Measurements from ENCODE around the gene SERTAD4. TPM values are rescaled to one million over a fixed set of nuclear protein-coding genes. Genes with fewer than 3 reads are reported as not detected.

Gene SERTAD4
- total RNA-seq, 4 donors from 2014 or later = 0.36 to 2.7 (median 1.5) TPM

DNA sequence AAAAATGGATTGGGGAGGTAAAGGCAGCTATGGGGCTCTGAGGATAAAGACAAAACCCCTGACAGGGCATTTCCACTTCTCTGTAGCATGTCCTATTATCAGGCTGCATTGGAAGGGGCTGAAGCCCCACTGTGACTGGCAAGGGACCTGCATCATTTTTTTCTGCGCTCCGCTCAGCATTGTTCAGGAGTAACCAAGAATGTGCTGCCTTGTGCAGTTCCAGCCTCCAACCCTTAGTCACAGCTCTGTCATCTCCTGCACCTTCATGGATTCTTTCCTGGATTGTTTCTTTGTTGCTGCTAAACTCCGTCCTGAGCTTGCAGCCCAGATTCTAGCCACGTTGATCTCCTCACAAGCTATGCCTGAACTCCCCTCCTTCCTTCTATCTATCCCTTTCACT lies 37.4 kb downstream of the SERTAD4 start:
- TF ChIP-seq, protein P1, sequence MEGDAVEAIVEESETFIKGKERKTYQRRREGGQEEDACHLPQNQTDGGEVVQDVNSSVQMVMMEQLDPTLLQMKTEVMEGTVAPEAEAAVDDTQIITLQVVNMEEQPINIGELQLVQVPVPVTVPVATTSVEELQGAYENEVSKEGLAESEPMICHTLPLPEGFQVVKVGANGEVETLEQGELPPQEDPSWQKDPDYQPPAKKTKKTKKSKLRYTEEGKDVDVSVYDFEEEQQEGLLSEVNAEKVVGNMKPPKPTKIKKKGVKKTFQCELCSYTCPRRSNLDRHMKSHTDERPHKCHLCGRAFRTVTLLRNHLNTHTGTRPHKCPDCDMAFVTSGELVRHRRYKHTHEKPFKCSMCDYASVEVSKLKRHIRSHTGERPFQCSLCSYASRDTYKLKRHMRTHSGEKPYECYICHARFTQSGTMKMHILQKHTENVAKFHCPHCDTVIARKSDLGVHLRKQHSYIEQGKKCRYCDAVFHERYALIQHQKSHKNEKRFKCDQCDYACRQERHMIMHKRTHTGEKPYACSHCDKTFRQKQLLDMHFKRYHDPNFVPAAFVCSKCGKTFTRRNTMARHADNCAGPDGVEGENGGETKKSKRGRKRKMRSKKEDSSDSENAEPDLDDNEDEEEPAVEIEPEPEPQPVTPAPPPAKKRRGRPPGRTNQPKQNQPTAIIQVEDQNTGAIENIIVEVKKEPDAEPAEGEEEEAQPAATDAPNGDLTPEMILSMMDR (IDR thresholded peaks at IDR 0.05) = no peak
- ATAC-seq (ENCODE audit: low FRiP score) (no peak), DNase-seq (ENCODE audit: low spot score) (no peak)

DNA sequence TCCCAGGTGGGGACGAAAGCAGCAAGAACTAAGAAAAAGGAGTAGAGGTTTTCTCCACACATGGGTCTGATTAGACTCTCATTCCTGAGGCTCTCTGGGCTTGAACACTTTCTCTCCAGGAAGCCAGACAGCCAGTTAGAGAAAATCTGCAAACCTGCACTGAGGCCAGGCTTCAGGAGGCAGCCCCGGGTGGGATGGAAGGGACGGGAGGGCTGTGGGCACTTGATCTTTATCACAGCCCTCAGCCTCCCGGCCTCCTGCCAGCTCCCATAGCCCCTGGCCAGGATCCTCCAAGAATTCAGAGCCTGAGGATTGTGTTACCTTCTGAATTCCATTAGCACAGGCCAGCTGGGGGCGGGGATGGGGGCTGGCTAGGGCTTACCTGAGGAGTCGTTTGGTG lies 40.1 kb downstream of the SERTAD4 start:
- TF ChIP-seq, protein P1 (IDR thresholded peaks at IDR 0.05) = no peak
- DNase-seq (ENCODE audit: low spot score) (no peak), ATAC-seq (ENCODE audit: low FRiP score) (no peak)

DNA sequence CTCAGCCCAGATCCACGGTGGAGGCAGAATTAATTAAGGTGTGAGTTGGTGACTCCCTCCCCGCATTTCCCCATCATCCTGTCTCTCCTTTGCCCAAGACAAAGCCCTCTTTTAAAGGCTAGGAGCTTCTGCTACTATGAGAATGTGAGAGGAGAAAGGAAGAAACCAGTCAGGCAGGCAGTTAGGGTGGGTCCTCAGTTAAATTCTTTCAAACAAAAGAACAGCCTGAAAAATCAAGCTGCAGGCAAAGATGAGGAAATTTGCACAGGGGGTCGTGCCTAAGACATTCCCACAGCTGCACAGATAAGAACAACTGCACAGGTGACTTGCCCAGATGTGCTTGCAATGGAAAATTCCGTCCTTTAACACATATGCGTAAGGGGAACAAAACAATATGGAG lies 47.6 kb downstream of the SERTAD4 start:
- TF ChIP-seq, protein P1 (IDR thresholded peaks at IDR 0.05) = no peak
- no peak for ATAC-seq (ENCODE audit: low FRiP score)

DNA sequence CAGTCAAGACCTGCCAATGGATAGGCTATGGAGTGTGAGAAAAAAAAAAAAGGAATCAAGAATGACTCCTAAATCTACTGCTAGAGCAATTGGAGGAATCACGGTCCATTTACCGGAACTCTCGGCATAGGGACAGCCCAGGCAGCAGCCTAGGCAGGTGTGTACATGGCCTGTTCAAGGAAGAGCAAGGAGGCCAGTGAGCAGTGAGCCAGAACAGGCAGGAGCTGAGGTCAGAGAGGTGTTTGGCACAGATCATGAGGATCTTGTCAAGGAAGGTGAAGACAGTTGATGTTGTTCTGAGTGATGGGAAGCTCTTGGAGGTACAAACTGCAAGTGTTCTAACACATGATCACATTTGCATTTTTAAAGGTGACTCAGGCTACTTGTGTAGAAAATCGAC lies 55.5 kb downstream of the SERTAD4 start:
- TF ChIP-seq, protein P1 (IDR thresholded peaks at IDR 0.05) = no peak
- ATAC-seq (ENCODE audit: low FRiP score) (no peak), DNase-seq (ENCODE audit: low spot score) (no peak)

More for the DNA sequence above, 47.6 kb downstream of the SERTAD4 start:
- DNase-seq (ENCODE audit: low spot score) = no peak

DNA sequence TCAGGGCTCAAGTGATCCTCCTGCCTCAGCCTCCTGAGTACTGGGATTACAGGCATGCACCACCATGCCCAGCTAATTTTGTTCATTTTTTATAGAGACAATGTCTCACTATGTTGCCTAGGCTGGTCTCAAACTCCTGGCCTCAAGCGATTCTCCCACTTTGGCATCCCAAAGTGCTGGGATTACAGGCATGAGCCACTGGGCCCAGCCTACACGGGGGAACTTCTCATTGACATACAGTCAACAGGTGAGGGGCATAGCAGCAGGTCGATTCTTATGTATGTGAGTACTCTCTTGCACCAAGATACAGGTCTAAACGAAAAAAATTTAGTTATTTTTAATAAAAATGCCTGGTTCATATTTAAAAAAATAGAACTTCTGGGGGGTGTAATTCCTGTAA lies 56.7 kb downstream of the SERTAD4 start:
- TF ChIP-seq, protein P1 (IDR thresholded peaks at IDR 0.05) = no peak
- DNase-seq (ENCODE audit: low spot score) (no peak), ATAC-seq (ENCODE audit: low FRiP score) (no peak)

DNA sequence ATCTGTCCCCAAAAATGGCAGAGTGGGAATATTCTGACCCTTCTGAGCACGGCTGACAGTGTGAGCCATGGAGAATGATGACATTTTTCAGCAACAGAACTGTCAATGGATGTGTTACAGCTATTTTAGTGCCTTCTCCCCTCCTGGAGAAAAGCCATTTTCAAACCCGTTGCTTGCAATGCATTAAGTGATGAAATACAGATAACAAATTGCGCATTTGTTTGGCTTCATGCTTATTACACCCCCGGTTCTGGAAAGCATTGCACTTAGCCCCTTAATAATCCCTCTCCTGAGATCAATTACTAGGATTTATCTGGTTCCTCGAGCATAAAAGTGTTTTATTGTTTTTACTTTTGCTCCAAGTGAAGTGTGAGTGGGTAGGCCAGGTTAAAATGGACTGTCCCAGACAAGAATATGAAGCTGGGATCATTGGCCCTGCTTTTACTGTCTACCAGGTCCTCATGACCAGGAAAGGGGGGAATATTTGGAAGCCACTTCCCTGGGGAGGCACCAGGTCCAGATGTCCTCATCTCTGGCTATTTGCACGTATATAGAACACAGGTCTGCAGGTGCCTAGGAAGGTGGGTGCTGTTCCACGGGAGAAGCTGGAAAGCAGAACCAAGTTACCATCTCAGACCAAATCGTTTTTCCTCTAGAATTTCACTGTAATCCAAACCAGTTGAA lies 58.6 kb downstream of the SERTAD4 start:
- ATAC-seq (ENCODE audit: low FRiP score) (no peak), DNase-seq (ENCODE audit: low spot score) (no peak)
- TF ChIP-seq, protein P1 (IDR thresholded peaks at IDR 0.05) = no peak

DNA sequence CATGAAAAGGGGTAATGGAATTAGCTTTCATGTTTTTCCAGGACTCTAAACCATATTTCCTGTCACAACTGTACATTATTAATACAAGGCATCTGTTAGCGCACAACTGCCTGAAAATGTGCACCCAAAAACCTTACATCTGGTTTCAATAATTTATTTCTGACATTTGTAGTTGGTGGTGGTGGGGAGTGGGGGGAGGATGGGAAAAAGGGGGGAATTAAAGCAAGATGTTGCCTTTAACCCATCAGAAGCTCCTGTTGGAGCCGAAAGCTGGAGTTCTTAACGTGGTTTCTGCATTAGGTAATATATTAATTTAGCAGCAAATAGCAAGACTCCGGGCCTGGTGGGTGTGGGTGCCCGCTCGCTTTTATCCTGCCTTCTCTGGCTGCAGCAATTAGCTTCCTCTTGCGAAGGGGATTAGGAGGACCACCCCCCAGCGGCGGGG lies 59.2 kb downstream of the SERTAD4 start:
- TF ChIP-seq, protein P1 (IDR thresholded peaks at IDR 0.05) = no peak
- ATAC-seq (ENCODE audit: low FRiP score) (peak; percentile 35), DNase-seq (ENCODE audit: low spot score) (no peak)
